Stimulated activated effector memory CD8-positive, alpha-beta T cell treated with anti-CD3 and anti-CD28 coated beads, Interleukin-12 subunit alpha, Interleukin-12 subunit beta, amount 100 ng/mL, for 72 hours (primary cell): ENCODE results near the gene PCDH9.
"Not testable (repeated sequence)": the region's sequence is repeated elsewhere in the genome, so short reads cannot be mapped to it uniquely, and the experiment has no call there.

ENCODE experiments used
- ATAC-seq: fragments of 150-1000 bp; cut with Tn5 transposase; 2 replicates; pipeline ENCODE4 v1.10.0; 2021
- DNase-seq, 2 donors: peaks; one replicate each; pipeline ENCODE4 v3.0.0; 2021 to 2022; ENCODE audit warnings: low spot score in 2 of 2
- H3K27ac Mint-ChIP-seq: one replicate; pipeline ENCODE4 v1.8.0; 2022; ENCODE audit warnings: mild to moderate bottlenecking, mixed read lengths
- H3K36me3 Mint-ChIP-seq: one replicate; pipeline ENCODE4 v1.8.0; 2022; ENCODE audit warnings: mild to moderate bottlenecking, mixed read lengths
- H3K4me1 Mint-ChIP-seq: one replicate; pipeline ENCODE4 v1.8.0; 2022; ENCODE audit warnings: mixed read lengths
- H3K4me3 Mint-ChIP-seq: one replicate; pipeline ENCODE4 v1.8.0; 2022; ENCODE audit warnings: mild to moderate bottlenecking, mixed read lengths
- H3K9me3 Mint-ChIP-seq: one replicate; pipeline ENCODE4 v1.8.0; 2022; ENCODE audit warnings: mixed read lengths

Gene PCDH9

GRCh38 chr13:66313413-66313812 is 916.7 kb downstream of the PCDH9 start:
- Mint-ChIP-seq H3K9me3 (peaks cover 6% of the 10 kb centered on the region), H3K36me3 (no peaks in the 10 kb centered on the region), H3K4me3 (no peak overlapping the region), H3K27ac (no peak overlapping the region), H3K4me1 (no peaks in the 10 kb centered on the region)
- DNase-seq, result no peak
- no peak for ATAC-seq

GRCh38 chr13:66312312-66313087 is 917.6 kb downstream of the PCDH9 start:
- Mint-ChIP-seq H3K4me3 (no peak overlapping the region), H3K9me3 (peaks cover 6% of the 10 kb centered on the region), H3K27ac (no peak overlapping the region), H3K36me3 (no peaks in the 10 kb centered on the region), H3K4me1 (no peaks in the 10 kb centered on the region)
- no peak for DNase-seq
- no peak for ATAC-seq

- Mint-ChIP-seq H3K27ac (no peak overlapping the region), H3K4me3 (no peak overlapping the region)
Measured at GRCh38 chr13:66305961-66306617, 924.0 kb downstream of the PCDH9 start.

GRCh38 chr13:66301482-66301881 is 928.7 kb downstream of the PCDH9 start:
- DNase-seq, result no peak
- H3K9me3 Mint-ChIP-seq, result no peaks in the 10 kb centered on the region
- no peak for ATAC-seq
- H3K27ac Mint-ChIP-seq, result no peak overlapping the region
- no peaks in the 10 kb centered on the region for H3K36me3 Mint-ChIP-seq
- no peaks in the 10 kb centered on the region for H3K4me1 Mint-ChIP-seq
- no peak overlapping the region for H3K4me3 Mint-ChIP-seq

More at GRCh38 chr13:66305961-66306617, 924.0 kb downstream of the PCDH9 start:
- H3K36me3 Mint-ChIP-seq, result no peaks in the 10 kb centered on the region
- no peaks in the 10 kb centered on the region for H3K4me1 Mint-ChIP-seq
- DNase-seq, result no peak
- no peak for ATAC-seq
- H3K9me3 Mint-ChIP-seq, result peaks cover under 1% of the 10 kb centered on the region

GRCh38 chr13:66301006-66301405 is 929.1 kb downstream of the PCDH9 start:
- Mint-ChIP-seq H3K9me3 (peaks cover 3% of the 10 kb centered on the region), H3K4me3 (no peak overlapping the region), H3K27ac (no peak overlapping the region), H3K4me1 (no peaks in the 10 kb centered on the region), H3K36me3 (no peaks in the 10 kb centered on the region)
- DNase-seq (no peak), ATAC-seq (no peak)

- H3K4me3 Mint-ChIP-seq, result no peak overlapping the region
- ATAC-seq (no peak), DNase-seq (no peak)
- no peak overlapping the region for H3K27ac Mint-ChIP-seq
- H3K36me3 Mint-ChIP-seq, result no peaks in the 10 kb centered on the region
- H3K4me1 Mint-ChIP-seq, result no peaks in the 10 kb centered on the region
- H3K9me3 Mint-ChIP-seq, result peaks cover 7% of the 10 kb centered on the region
Measured at GRCh38 chr13:66296875-66297274, 933.3 kb downstream of the PCDH9 start.

GRCh38 chr13:66296328-66296727 is 933.8 kb downstream of the PCDH9 start:
- Mint-ChIP-seq H3K36me3 (no peaks in the 10 kb centered on the region), H3K4me3 (no peak overlapping the region), H3K9me3 (peaks cover 7% of the 10 kb centered on the region), H3K27ac (no peak overlapping the region), H3K4me1 (no peaks in the 10 kb centered on the region)
- ATAC-seq (no peak), DNase-seq (no peak)

GRCh38 chr13:66286806-66287205 is 943.3 kb downstream of the PCDH9 start:
- H3K4me3 Mint-ChIP-seq, ATAC-seq, DNase-seq, H3K27ac Mint-ChIP-seq, H3K4me1 Mint-ChIP-seq, H3K36me3 Mint-ChIP-seq: not testable (repeated sequence)
- H3K9me3 Mint-ChIP-seq, result peaks cover 26% of the 10 kb centered on the region

- DNase-seq (no peak), ATAC-seq (no peak)
- Mint-ChIP-seq H3K27ac (no peak overlapping the region), H3K4me3 (no peak overlapping the region), H3K9me3 (peaks cover 8% of the 10 kb centered on the region), H3K4me1 (no peaks in the 10 kb centered on the region), H3K36me3 (no peaks in the 10 kb centered on the region)
Measured at GRCh38 chr13:66275416-66275815, 954.7 kb downstream of the PCDH9 start.

- ATAC-seq (no peak), DNase-seq (no peak)
- Mint-ChIP-seq H3K36me3 (no peaks in the 10 kb centered on the region), H3K4me1 (no peaks in the 10 kb centered on the region), H3K4me3 (no peak overlapping the region), H3K27ac (no peak overlapping the region), H3K9me3 (peaks cover under 1% of the 10 kb centered on the region)
Measured at GRCh38 chr13:66273011-66273410, 957.1 kb downstream of the PCDH9 start.

- ATAC-seq (no peak), DNase-seq (no peak)
- H3K4me1 Mint-ChIP-seq, result no peaks in the 10 kb centered on the region
- peaks cover 4% of the 10 kb centered on the region for H3K9me3 Mint-ChIP-seq
- no peak overlapping the region for H3K27ac Mint-ChIP-seq
- no peaks in the 10 kb centered on the region for H3K36me3 Mint-ChIP-seq
- H3K4me3 Mint-ChIP-seq, result no peak overlapping the region
Measured at GRCh38 chr13:66266761-66267160, 963.4 kb downstream of the PCDH9 start.

GRCh38 chr13:66266348-66266747 is 963.8 kb downstream of the PCDH9 start:
- Mint-ChIP-seq H3K4me3 (no peak overlapping the region), H3K36me3 (no peaks in the 10 kb centered on the region), H3K4me1 (no peaks in the 10 kb centered on the region), H3K9me3 (peaks cover 4% of the 10 kb centered on the region), H3K27ac (no peak overlapping the region)
- DNase-seq, result no peak
- no peak for ATAC-seq

GRCh38 chr13:66265371-66265770 is 964.8 kb downstream of the PCDH9 start:
- ATAC-seq, result no peak
- no peaks in the 10 kb centered on the region for H3K36me3 Mint-ChIP-seq
- H3K27ac Mint-ChIP-seq, result no peak overlapping the region
- H3K4me1 Mint-ChIP-seq, result no peaks in the 10 kb centered on the region
- peaks cover 4% of the 10 kb centered on the region for H3K9me3 Mint-ChIP-seq
- no peak for DNase-seq
- no peak overlapping the region for H3K4me3 Mint-ChIP-seq

GRCh38 chr13:66264971-66265370 is 965.2 kb downstream of the PCDH9 start:
- no peak for ATAC-seq
- no peak for DNase-seq
- Mint-ChIP-seq H3K4me3 (no peak overlapping the region), H3K9me3 (peaks cover 4% of the 10 kb centered on the region), H3K36me3 (no peaks in the 10 kb centered on the region), H3K27ac (no peak overlapping the region), H3K4me1 (no peaks in the 10 kb centered on the region)

GRCh38 chr13:66262330-66262729 is 967.8 kb downstream of the PCDH9 start:
- H3K27ac Mint-ChIP-seq, result no peak overlapping the region
- ATAC-seq (no peak), DNase-seq (no peak)
- no peaks in the 10 kb centered on the region for H3K36me3 Mint-ChIP-seq
- H3K9me3 Mint-ChIP-seq, result peaks cover 4% of the 10 kb centered on the region
- no peak overlapping the region for H3K4me3 Mint-ChIP-seq
- no peaks in the 10 kb centered on the region for H3K4me1 Mint-ChIP-seq

GRCh38 chr13:66259426-66259825 is 970.7 kb downstream of the PCDH9 start:
- DNase-seq, H3K9me3 Mint-ChIP-seq, H3K4me1 Mint-ChIP-seq, ATAC-seq, H3K36me3 Mint-ChIP-seq, H3K4me3 Mint-ChIP-seq, H3K27ac Mint-ChIP-seq: not testable (repeated sequence)
